Activated CD8-positive, alpha-beta memory T cell treated with anti-CD3 and anti-CD28 coated beads, Interleukin-2, amount 50 U/mL, for 1 hour (primary cell): ENCODE measurements around the gene EIF4E1B.

Experiments used
- DNase-seq: peaks from one replicate; pipeline ENCODE4 v3.0.0-alpha.2; 2020; ENCODE audit errors: extremely low read depth

EIF4E1B gene

GRCh38 chr5:176606032-176606431, 24.4 kb upstream of the EIF4E1B start:
- no peak for DNase-seq

- DNase-seq: no peak
Measured at GRCh38 chr5:176606875-176607274, 23.6 kb upstream of the EIF4E1B start.

GRCh38 chr5:176608142-176608705, 22.3 kb upstream of the EIF4E1B start:
- DNase-seq: no peak

GRCh38 chr5:176608937-176609723, 21.3 kb upstream of the EIF4E1B start:
- no peak for DNase-seq

GRCh38 chr5:176609724-176610434, 20.6 kb upstream of the EIF4E1B start, which contains the start of gene GPRIN1:
Gene GPRIN1, minus strand, starts transcription at chr5:176610156. Its CDS starts 10,322 bp downstream, at chr5:176599834.
- DNase-seq: no peak

- DNase-seq: no peak
Measured at GRCh38 chr5:176610435-176610773, 20.1 kb upstream of the EIF4E1B start.

GRCh38 chr5:176611435-176611834, 19.0 kb upstream of the EIF4E1B start:
- no peak for DNase-seq

GRCh38 chr5:176612008-176612407, 18.5 kb upstream of the EIF4E1B start:
- DNase-seq: no peak

- DNase-seq: no peak
Measured at GRCh38 chr5:176612855-176613254, 17.6 kb upstream of the EIF4E1B start.

GRCh38 chr5:176614805-176615478, 15.5 kb upstream of the EIF4E1B start:
- DNase-seq: no peak

GRCh38 chr5:176616511-176616910, 14.0 kb upstream of the EIF4E1B start:
- DNase-seq: no peak

- no peak for DNase-seq
Measured at GRCh38 chr5:176618783-176619182, 11.7 kb upstream of the EIF4E1B start.

- DNase-seq: peak; percentile 36
Measured at GRCh38 chr5:176619203-176619568, 11.3 kb upstream of the EIF4E1B start.

- DNase-seq: no peak
Measured at GRCh38 chr5:176619569-176620332, 10.7 kb upstream of the EIF4E1B start.

- DNase-seq: no peak
Measured at GRCh38 chr5:176620333-176620981, 10.0 kb upstream of the EIF4E1B start.

- no peak for DNase-seq
Measured at GRCh38 chr5:176621661-176622079, 8.8 kb upstream of the EIF4E1B start.

GRCh38 chr5:176624142-176624541, 6.3 kb upstream of the EIF4E1B start:
- no peak for DNase-seq

GRCh38 chr5:176624938-176625337, 5.5 kb upstream of the EIF4E1B start:
- no peak for DNase-seq

- no peak for DNase-seq
Measured at GRCh38 chr5:176625512-176625911, 5.0 kb upstream of the EIF4E1B start.

- no peak for DNase-seq
Measured at GRCh38 chr5:176625966-176626875, 4.3 kb upstream of the EIF4E1B start.
